ENCODE results near the gene GNB1.

GNB1 gene

GRCh38 chr1:1924849-1925248, 34.0 kb upstream of the GNB1 start:
- Histone ChIP-seq H3K27me3 (peaks cover 18% of the 10 kb centered on the region), H3K27ac (no peak overlapping the region), H3K4me1 (ENCODE audit: control insufficient read depth in 1 of 2, insufficient read depth in 1 of 2, low read depth in 1 of 2, low read length in 1 of 2) (peaks cover 0 to 13% of the 10 kb centered on the region in 2 experiments), H3K9me3 (no peaks in the 10 kb centered on the region), H3K36me3 (no peaks in the 10 kb centered on the region), H3K4me3 (ENCODE audit: low read depth in 1 of 2, low read length in 1 of 2) (no peak overlapping the region)
- TF ChIP-seq, protein P1, sequence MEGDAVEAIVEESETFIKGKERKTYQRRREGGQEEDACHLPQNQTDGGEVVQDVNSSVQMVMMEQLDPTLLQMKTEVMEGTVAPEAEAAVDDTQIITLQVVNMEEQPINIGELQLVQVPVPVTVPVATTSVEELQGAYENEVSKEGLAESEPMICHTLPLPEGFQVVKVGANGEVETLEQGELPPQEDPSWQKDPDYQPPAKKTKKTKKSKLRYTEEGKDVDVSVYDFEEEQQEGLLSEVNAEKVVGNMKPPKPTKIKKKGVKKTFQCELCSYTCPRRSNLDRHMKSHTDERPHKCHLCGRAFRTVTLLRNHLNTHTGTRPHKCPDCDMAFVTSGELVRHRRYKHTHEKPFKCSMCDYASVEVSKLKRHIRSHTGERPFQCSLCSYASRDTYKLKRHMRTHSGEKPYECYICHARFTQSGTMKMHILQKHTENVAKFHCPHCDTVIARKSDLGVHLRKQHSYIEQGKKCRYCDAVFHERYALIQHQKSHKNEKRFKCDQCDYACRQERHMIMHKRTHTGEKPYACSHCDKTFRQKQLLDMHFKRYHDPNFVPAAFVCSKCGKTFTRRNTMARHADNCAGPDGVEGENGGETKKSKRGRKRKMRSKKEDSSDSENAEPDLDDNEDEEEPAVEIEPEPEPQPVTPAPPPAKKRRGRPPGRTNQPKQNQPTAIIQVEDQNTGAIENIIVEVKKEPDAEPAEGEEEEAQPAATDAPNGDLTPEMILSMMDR (IDR thresholded peaks at IDR 0.05) = no peak

- no peaks in the 10 kb centered on the region for H3K36me3 ChIP-seq
- TF ChIP-seq, protein P1 (IDR thresholded peaks at IDR 0.05) = no peak
- H3K4me3 ChIP-seq (ENCODE audit: low read depth in 1 of 2, low read length in 1 of 2) = no peak overlapping the region
- no peaks in the 10 kb centered on the region for H3K9me3 ChIP-seq
- H3K27me3 ChIP-seq = peaks cover 18% of the 10 kb centered on the region
- H3K27ac ChIP-seq = no peak overlapping the region
- peaks cover 0 to 18% of the 10 kb centered on the region in 2 experiments for H3K4me1 ChIP-seq (ENCODE audit: control insufficient read depth in 1 of 2, insufficient read depth in 1 of 2, low read depth in 1 of 2, low read length in 1 of 2)
These were observed 33.5 kb upstream of the GNB1 start for GRCh38 chr1:1924386-1924785.

GRCh38 chr1:1922956-1923833, 32.3 kb upstream of the GNB1 start:
- Histone ChIP-seq H3K4me3 (ENCODE audit: low read depth in 1 of 2, low read length in 1 of 2) (no peak overlapping the region), H3K9me3 (no peaks in the 10 kb centered on the region), H3K36me3 (no peaks in the 10 kb centered on the region), H3K27ac (no peak overlapping the region), H3K27me3 (peaks cover 25% of the 10 kb centered on the region), H3K4me1 (ENCODE audit: control insufficient read depth in 1 of 2, insufficient read depth in 1 of 2, low read depth in 1 of 2, low read length in 1 of 2) (peaks cover 8 to 30% of the 10 kb centered on the region in 2 experiments)
- TF ChIP-seq, protein P1 (IDR thresholded peaks at IDR 0.05) = no peak

- Histone ChIP-seq H3K27ac (no peak overlapping the region), H3K4me3 (ENCODE audit: low read depth in 1 of 2, low read length in 1 of 2) (no peak overlapping the region), H3K9me3 (no peaks in the 10 kb centered on the region), H3K36me3 (no peaks in the 10 kb centered on the region), H3K4me1 (ENCODE audit: control insufficient read depth in 1 of 2, insufficient read depth in 1 of 2, low read depth in 1 of 2, low read length in 1 of 2) (peaks cover 9 to 31% of the 10 kb centered on the region in 2 experiments), H3K27me3 (peaks cover 27% of the 10 kb centered on the region)
- TF ChIP-seq, protein P1 (IDR thresholded peaks at IDR 0.05) = no peak
These were observed 31.7 kb upstream of the GNB1 start for GRCh38 chr1:1922702-1922955.

GRCh38 chr1:1921901-1922701, 31.2 kb upstream of the GNB1 start:
- H3K4me1 ChIP-seq (ENCODE audit: control insufficient read depth in 1 of 2, insufficient read depth in 1 of 2, low read depth in 1 of 2, low read length in 1 of 2) = peaks cover 9 to 31% of the 10 kb centered on the region in 2 experiments
- no peak overlapping the region for H3K27ac ChIP-seq
- TF ChIP-seq, protein P1 (IDR thresholded peaks at IDR 0.05) = no peak
- peaks cover 27% of the 10 kb centered on the region for H3K27me3 ChIP-seq
- H3K9me3 ChIP-seq = no peaks in the 10 kb centered on the region
- H3K36me3 ChIP-seq = no peaks in the 10 kb centered on the region
- no peak overlapping the region for H3K4me3 ChIP-seq (ENCODE audit: low read depth in 1 of 2, low read length in 1 of 2)
